Panc1 (cell line): ENCODE measurements around the gene APOLD1.
"Not testable (repeated sequence)": the region's sequence is repeated elsewhere in the genome, so short reads cannot be mapped to it uniquely, and the experiment has no call there.

Experiments
- CTCF ChIP-seq: fragments of 450-650 bp; IDR thresholded peaks from 2 replicates; pipeline ENCODE4 v1.5.1; 2017; ENCODE audit warnings: mild to moderate bottlenecking
- POLR2AphosphoS5 ChIP-seq: IDR thresholded peaks from 2 replicates; pipeline ENCODE4 v1.6.1; 2012; ENCODE audit warnings: mild to moderate bottlenecking, low read depth, low read length, moderate library complexity
- REST ChIP-seq, 2 experiments: IDR thresholded peaks; 2 replicates each; pipeline ENCODE4 v1.6.1; 2011 to 2012; ENCODE audit warnings: low read depth in 2 of 2, control low read depth in 1 of 2, low read length in 1 of 2, mild to moderate bottlenecking in 1 of 2, moderate library complexity in 1 of 2; ENCODE audit not compliant: insufficient read depth in 1 of 2
- SIN3A ChIP-seq: IDR thresholded peaks from 2 replicates; pipeline ENCODE4 v1.6.1; 2012; ENCODE audit warnings: low read depth, mild to moderate bottlenecking, low read length, moderate library complexity, borderline replicate concordance; ENCODE audit not compliant: insufficient read depth
- TCF7L2 ChIP-seq: IDR thresholded peaks from 2 replicates; pipeline ENCODE4 v1.6.1; 2011; ENCODE audit warnings: mild to moderate bottlenecking, low read depth, low read length, inconsistent platforms

- not testable (repeated sequence) for TF ChIP-seq POLR2AphosphoS5; CTCF; TCF7L2; REST (IDR thresholded peaks at IDR 0.05; ENCODE audit: insufficient read depth in 1 of 2, low read depth in 2 of 2, low read length in 1 of 2); SIN3A
These were observed 47.3 kb upstream of the APOLD1 start for GRCh38 chr12:12738152-12738551.
